PFSK-1 (cell line): Measurements from ENCODE around the gene GPR18.

ENCODE experiments used
- FOXP2 ChIP-seq: optimal IDR thresholded peaks from 2 replicates; pipeline ENCODE3; 2011; ENCODE audit warnings: borderline replicate concordance, control low read depth, inconsistent platforms; ENCODE audit not compliant: insufficient read depth; ENCODE audit errors: extremely low read length, extremely low read depth
- POLR2AphosphoS5 ChIP-seq: IDR thresholded peaks from 2 replicates; pipeline ENCODE4 v1.6.1; 2012; ENCODE audit warnings: low read depth, mild to moderate bottlenecking, control low read depth, low read length, moderate library complexity
- SIN3A ChIP-seq: IDR thresholded peaks from 2 replicates; pipeline ENCODE4 v1.6.1; 2012; ENCODE audit warnings: mild to moderate bottlenecking, low read length, moderate library complexity, borderline replicate concordance; ENCODE audit not compliant: insufficient read depth
- TAF1 ChIP-seq: IDR thresholded peaks from 2 replicates; pipeline ENCODE4 v1.6.1; 2012; ENCODE audit warnings: low read length, control low read depth, borderline replicate concordance; ENCODE audit not compliant: insufficient read depth
- TF ChIP-seq, protein P1 (sequence below), 2 experiments: IDR thresholded peaks; 2 replicates each; pipeline versions ENCODE4 v1.6.1 to v1.8.0; 2011 to 2012; ENCODE audit warnings: low read depth in 2 of 2, low read length in 2 of 2, control low read depth in 1 of 2, inconsistent platforms in 1 of 2, mild to moderate bottlenecking in 1 of 2, moderate library complexity in 1 of 2; ENCODE audit not compliant: insufficient read depth in 1 of 2

Gene GPR18

GRCh38 chr13:99223587-99223986 is 34.6 kb downstream of the GPR18 start:
- TF ChIP-seq, protein P1, sequence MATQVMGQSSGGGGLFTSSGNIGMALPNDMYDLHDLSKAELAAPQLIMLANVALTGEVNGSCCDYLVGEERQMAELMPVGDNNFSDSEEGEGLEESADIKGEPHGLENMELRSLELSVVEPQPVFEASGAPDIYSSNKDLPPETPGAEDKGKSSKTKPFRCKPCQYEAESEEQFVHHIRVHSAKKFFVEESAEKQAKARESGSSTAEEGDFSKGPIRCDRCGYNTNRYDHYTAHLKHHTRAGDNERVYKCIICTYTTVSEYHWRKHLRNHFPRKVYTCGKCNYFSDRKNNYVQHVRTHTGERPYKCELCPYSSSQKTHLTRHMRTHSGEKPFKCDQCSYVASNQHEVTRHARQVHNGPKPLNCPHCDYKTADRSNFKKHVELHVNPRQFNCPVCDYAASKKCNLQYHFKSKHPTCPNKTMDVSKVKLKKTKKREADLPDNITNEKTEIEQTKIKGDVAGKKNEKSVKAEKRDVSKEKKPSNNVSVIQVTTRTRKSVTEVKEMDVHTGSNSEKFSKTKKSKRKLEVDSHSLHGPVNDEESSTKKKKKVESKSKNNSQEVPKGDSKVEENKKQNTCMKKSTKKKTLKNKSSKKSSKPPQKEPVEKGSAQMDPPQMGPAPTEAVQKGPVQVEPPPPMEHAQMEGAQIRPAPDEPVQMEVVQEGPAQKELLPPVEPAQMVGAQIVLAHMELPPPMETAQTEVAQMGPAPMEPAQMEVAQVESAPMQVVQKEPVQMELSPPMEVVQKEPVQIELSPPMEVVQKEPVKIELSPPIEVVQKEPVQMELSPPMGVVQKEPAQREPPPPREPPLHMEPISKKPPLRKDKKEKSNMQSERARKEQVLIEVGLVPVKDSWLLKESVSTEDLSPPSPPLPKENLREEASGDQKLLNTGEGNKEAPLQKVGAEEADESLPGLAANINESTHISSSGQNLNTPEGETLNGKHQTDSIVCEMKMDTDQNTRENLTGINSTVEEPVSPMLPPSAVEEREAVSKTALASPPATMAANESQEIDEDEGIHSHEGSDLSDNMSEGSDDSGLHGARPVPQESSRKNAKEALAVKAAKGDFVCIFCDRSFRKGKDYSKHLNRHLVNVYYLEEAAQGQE (IDR thresholded peaks at IDR 0.05; ENCODE audit: insufficient read depth in 1 of 2, low read depth in 2 of 2, low read length in 2 of 2) = no peak

DNA sequence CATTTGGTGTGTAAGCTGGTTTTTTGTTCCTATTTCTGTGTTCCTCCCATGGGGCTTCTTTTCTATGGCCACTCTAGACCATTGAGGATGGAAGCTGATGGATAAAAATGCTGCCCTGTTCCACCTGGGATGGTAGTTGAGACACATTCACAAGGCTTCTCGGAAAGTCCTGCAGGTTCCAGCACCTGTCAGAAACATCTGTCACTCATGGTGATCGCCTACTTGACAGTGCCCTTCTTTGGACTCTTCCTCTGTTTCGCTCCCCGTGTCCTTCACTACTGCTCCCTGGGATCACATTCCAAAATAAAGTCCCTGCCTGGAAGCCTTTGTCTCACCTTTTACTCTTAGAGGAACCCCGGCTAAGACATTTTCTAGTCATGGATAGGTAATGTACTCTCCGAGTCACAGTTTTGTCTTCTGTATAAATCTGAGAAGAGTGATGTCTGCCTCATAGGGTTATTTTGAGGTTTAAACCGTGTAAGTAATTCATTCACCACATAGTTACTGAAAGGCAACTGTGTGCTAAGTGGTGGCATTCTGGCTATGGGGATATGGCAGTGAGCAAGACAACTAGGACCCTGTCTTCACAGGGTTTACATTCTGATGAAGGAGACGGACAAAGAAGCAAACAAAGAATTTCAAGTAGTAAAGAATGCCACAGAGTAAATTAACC is 36.5 kb downstream of the GPR18 start:
- no peak for TF ChIP-seq POLR2AphosphoS5

DNA sequence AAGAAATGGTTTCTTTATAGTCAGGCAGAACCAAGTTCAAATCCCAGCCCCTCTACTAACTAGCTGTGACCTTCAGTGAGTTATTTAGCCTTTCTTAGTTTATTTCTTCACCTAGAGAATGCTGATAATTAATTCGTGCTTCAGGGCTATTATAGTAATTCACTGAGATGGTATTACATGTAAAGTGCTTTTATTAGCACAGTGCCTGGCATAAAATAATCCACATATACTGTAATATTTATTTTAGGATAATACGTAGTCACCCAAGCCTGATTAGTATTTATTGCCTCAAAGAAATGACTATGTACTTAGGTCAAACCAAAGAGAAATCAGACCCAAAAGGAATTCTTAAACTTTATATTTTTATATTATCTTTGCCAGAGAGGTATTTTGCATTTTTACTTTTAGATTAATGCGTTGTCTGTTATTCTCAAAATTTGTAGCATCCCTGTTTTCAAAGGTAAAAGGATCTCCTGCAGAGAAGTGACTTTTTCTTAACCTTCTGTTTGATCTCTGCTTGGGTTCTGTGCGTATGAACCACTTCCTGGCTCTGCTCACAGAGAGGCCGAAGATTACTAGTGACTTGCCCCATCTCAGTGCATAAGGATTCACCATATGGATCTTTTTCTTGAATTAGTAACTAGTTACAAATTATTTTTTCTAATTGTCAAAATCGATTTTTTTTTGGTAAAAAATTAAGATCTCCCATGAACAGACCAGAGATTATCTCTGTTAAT is 37.8 kb downstream of the GPR18 start:
- TF ChIP-seq, protein P1 (IDR thresholded peaks at IDR 0.05; ENCODE audit: insufficient read depth in 1 of 2, low read depth in 2 of 2, low read length in 2 of 2) = no peak
- TF ChIP-seq FOXP2 (no peak), SIN3A (no peak), POLR2AphosphoS5 (no peak), TAF1 (no peak)

DNA sequence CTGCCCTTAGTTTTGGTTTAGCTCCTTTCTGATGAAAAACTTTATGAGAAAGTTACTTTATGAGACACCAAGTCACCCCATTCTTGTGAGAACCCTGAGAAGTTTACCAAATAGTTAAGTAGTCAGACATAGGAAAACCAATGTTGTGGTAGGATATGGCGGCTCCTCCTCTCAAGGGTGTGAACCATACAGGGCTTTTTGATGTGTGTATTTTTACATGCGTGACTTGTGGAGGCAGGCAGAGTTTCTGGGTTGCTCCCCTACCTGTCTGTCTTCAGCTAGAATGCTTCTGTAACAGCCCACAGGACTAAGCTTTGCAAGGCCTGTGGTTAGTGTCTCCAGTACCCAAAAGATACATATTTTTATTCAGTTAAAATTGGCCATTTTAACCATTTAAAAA is 39.2 kb downstream of the GPR18 start:
- TF ChIP-seq POLR2AphosphoS5 = no peak
- no peak for TF ChIP-seq TAF1
- no peak for TF ChIP-seq SIN3A
- TF ChIP-seq FOXP2 = no peak
- TF ChIP-seq, protein P1 (IDR thresholded peaks at IDR 0.05; ENCODE audit: insufficient read depth in 1 of 2, low read depth in 2 of 2, low read length in 2 of 2) = no peak

GRCh38 chr13:99218545-99218944 is 39.6 kb downstream of the GPR18 start:
- TF ChIP-seq TAF1 = no peak
- TF ChIP-seq, protein P1 (IDR thresholded peaks at IDR 0.05; ENCODE audit: insufficient read depth in 1 of 2, low read depth in 2 of 2, low read length in 2 of 2) = no peak
- TF ChIP-seq POLR2AphosphoS5 = no peak
- no peak for TF ChIP-seq SIN3A
